Astrocyte of the spinal cord (primary cell): ENCODE measurements around the gene TEX30.

Source experiments
- DNase-seq: peaks from one replicate; pipeline ENCODE4 v3.0.0; 2011; ENCODE audit warnings: low read depth, low spot score
- H3K4me3 ChIP-seq: 2 replicates; pipeline ENCODE4 v1.5.1; 2011; ENCODE audit warnings: low read depth, mild to moderate bottlenecking, low read length, moderate library complexity
- CTCF ChIP-seq: IDR thresholded peaks from 2 replicates; pipeline ENCODE4 v1.5.1; 2012; ENCODE audit warnings: low read depth, mild to moderate bottlenecking, low read length, inconsistent platforms
- in situ Hi-C: cut with HindIII; loops from 2 replicates; pipeline ENCODE4 v1.10.0; 2017; ENCODE audit warnings: low sequenced_read_pairs

Gene TEX30

GRCh38 chr13:102814025-102814607 is 40.5 kb upstream of the TEX30 start:
- no peak overlapping the region for H3K4me3 ChIP-seq
- no peak for DNase-seq
- TF ChIP-seq CTCF = no peak
- in situ Hi-C loops = no loop called here

DNA sequence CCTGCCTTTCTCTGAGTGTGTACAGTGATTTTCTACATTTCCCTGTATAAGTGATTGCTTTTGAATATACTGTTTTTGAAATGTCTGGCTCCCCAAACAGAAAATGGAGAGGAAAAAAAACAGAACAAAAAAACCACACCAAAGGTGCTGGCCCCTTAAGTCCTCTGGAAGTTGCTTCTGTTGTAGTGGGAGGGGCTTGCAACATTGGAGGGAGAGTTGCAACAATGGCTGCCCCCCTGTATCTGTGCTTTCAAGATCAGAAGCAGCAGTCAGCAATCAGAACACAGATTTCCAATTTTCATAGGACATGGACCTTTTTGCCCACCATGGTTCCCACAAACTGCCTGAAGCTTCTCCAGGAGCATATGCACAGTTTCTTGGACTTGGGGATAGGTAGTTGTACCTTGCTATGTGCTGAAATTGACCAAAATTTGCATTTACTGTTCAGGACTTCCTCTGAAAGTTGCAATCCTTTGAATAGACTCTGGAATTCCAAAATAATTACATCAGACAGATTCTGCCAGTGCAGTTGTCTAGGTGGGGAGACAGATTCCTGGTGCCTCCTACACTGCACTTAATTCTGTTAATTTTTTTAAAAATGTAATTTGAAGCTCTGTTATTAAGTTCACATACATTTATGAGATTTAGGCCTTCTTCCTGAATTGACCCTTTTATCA is 39.2 kb upstream of the TEX30 start:
- peak; percentile 32 for DNase-seq
- no peak overlapping the region for H3K4me3 ChIP-seq
- no peak for TF ChIP-seq CTCF
- in situ Hi-C loops = no loop called here

DNA sequence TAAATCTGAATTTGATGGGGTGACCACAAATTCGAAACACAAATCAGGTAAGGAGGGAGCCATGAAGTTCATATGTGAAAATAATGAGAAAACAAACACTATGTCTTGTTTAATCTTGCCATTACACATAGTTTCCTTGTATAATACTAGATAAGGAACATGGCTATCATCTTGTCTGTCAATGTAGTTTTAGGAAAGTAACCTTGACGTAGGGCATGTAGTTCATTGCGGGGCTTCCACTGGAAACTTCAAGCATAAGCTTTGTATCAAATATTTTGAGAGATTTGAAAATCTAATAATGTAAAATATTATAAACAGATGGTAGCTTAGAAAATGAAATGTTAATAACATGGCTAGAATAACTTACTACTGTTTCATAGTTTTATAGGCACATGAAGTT is 34.1 kb upstream of the TEX30 start:
- in situ Hi-C loops = no loop called here
- DNase-seq = no peak
- no peak overlapping the region for H3K4me3 ChIP-seq
- TF ChIP-seq CTCF = no peak

- DNase-seq = no peak
- H3K4me3 ChIP-seq = no peak overlapping the region
- in situ Hi-C loops = no loop called here
- no peak for TF ChIP-seq CTCF
Measured at GRCh38 chr13:102805680-102806079, 32.1 kb upstream of the TEX30 start.

- DNase-seq = peak; percentile 81
- H3K4me3 ChIP-seq = peak overlapping the region; percentile 89
- TF ChIP-seq CTCF = peak; percentile 85
- in situ Hi-C loops = no loop called here
Measured at GRCh38 chr13:102800145-102801041, 26.8 kb upstream of the TEX30 start.

DNA sequence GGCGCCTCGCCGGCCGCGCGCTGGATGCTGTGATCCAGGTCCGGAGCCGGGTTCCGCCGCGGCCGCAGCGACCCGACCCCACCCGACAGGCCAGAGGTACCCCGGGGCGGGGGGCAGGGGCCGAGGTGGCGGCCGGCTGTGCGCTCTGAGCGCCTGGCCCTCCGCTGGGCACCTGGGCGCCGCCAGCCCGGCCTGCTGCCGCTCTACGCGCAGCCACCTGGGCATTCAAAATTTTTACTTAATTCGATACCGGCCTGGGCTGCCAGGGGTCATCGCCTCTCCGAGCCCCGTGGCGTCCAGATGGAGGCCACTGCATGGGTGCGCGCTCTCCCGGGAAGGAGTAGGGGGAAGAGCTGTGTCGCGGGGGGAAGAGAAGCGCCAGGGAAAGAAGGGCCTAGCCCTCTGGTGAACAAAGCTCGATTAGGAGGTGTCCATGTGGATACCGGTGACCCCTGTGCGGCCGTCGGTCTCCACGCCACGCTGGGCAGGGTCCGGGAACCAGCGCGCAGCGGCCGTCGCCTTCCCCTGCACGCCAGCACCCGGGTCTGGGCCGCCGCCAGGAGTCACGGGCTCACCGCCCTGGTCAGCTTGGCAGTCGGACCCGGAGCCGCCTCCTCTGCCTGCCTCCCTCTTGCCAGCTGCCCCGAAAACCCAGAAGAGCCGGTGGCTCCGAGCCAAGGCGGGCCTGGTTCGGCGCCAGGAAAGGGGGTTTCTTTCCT is 26.0 kb upstream of the TEX30 start:
- in situ Hi-C loops = no loop called here
- peak; percentile 21 for DNase-seq
- no peak for TF ChIP-seq CTCF
- peak overlapping the region; percentile 89 for H3K4me3 ChIP-seq
